GM10248 (cell line): Measurements from ENCODE around the gene TRIP4.
A peak's percentile ranks its signal among the peaks of the same experiment; 100 is the strongest.

Experiments
- CTCF ChIA-PET: fragments of 300-600 bp; sonication (Branson Sonifier 250); formaldehyde crosslinking; extraction: SDS; loops from one replicate; lab custom pipeline; 2021; ENCODE audit warnings: antibody characterized with exemption; lab: Yijun Ruan, JAX
- POLR2A ChIA-PET: fragments of 350-650 bp; sonication (Branson Sonifier 250); formaldehyde crosslinking; extraction: SDS; loops from one replicate; lab custom pipeline; 2020; ENCODE audit warnings: antibody characterized with exemption; lab: Yijun Ruan, JAX
- DNase-seq: peaks from one replicate; pipeline ENCODE4 v3.0.0; 2012; ENCODE audit errors: extremely low spot score
- TF ChIP-seq, protein P1 (sequence below): IDR thresholded peaks from 2 replicates; pipeline ENCODE4 v1.5.1; 2012; ENCODE audit warnings: mild to moderate bottlenecking, low read depth; ENCODE audit errors: extremely low read depth, missing control alignments, control extremely low read depth

Gene TRIP4

DNA sequence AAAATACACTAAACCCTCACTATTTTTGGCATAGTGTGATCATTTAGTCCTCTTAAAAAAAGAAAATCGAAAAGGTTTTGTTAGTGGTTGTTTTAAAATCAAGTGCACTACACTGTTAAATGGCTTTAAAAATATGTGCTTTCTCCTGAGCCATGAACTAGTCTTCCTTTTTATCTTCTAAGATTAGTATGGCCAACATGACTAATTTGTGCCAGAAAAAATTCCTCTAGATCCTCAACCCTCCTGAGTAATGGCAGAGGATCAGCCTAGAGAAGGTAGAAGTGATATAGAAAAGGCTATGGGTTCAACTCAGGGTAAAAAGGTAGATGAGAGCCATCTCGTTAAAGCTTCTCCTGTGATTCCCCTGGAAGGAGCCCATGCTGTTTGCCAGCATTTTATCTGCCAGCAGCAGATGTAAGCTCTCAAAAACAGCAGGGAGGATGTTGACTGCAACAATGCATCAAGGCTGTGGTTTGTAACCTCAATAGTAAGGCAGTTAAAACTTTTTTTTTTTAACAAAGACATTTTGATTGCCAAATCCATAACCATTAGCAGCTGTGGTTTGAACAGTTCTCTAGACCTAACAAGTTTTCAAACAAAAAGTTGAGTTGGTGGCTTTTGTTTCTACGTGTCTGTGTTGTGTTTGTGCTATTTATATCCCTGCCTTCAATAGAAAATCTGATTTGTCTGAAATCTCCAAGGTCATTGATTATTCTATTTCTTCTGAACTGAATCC, 42.5 kb downstream of the TRIP4 start:
- peak; percentile 22 for DNase-seq
- CTCF ChIA-PET: interaction anchor here (1.3 to 1.6 kb wide), 2 partner anchors 18 to 256 kb away, joined by 3 to 4 read pairs; no protein-coding TSS in a partner anchor
- POLR2A ChIA-PET: no interaction called here
- TF ChIP-seq, protein P1, sequence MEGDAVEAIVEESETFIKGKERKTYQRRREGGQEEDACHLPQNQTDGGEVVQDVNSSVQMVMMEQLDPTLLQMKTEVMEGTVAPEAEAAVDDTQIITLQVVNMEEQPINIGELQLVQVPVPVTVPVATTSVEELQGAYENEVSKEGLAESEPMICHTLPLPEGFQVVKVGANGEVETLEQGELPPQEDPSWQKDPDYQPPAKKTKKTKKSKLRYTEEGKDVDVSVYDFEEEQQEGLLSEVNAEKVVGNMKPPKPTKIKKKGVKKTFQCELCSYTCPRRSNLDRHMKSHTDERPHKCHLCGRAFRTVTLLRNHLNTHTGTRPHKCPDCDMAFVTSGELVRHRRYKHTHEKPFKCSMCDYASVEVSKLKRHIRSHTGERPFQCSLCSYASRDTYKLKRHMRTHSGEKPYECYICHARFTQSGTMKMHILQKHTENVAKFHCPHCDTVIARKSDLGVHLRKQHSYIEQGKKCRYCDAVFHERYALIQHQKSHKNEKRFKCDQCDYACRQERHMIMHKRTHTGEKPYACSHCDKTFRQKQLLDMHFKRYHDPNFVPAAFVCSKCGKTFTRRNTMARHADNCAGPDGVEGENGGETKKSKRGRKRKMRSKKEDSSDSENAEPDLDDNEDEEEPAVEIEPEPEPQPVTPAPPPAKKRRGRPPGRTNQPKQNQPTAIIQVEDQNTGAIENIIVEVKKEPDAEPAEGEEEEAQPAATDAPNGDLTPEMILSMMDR: no peak

DNA sequence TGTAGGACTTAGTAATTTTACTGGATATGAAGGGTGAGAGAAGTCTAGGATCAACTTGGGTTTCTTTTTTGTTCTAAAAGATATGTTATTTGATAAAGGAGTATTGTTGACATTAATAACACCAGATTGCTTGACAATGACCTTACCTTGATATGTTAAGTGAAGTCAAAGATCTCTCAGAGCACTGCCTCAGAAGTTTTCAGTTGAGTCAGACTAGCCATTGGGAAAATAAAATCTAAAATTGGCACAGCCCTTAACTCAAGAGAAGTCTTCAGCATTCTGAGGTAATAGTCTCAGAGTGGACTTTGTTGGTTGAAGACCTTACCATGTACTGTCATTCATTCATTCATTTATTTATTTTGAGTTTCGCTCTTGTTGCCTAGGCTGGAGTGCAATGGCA, 50.3 kb downstream of the TRIP4 start:
- POLR2A ChIA-PET: no interaction called here
- TF ChIP-seq, protein P1: no peak
- no peak for DNase-seq
- CTCF ChIA-PET: no interaction called here

DNA sequence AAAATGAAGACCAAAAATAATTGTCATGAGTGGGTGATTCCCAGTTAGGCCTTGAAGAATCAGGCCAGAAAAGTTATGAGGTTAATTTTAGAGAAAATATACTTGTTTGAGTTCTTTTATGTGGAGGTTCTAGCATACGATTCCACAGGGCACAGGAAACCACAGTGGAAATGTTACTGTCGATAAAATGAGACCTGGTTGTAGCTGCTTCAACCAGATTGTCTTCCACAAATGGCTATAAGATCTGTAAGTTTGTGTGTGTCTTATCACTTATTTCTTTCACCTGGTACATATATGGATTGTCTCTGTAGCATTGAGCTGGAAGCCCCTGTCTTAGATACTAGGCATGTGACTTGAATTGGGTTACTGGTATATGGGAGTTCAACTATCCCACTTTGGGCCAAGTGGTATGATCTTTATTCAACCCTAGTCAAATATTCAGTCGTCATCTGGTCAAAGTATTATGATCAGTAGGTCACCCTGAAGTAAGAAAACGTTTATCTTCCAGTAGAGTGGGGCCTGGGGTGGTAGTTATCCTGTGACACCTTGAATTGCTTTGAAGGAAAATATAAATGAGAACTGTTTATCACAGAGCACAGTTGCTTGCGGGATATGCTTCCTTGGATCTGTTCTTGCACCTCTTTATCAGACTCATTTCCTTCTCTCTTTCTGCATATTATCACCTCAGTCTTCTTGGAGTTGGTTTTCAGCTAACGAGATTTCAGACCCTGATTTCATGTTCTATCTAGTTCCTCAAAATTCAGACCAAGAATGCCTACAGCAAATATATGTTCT, 51.2 kb downstream of the TRIP4 start:
- TF ChIP-seq, protein P1: no peak
- ChIA-PET CTCF (no interaction called here), POLR2A (no interaction called here)
- no peak for DNase-seq

DNA sequence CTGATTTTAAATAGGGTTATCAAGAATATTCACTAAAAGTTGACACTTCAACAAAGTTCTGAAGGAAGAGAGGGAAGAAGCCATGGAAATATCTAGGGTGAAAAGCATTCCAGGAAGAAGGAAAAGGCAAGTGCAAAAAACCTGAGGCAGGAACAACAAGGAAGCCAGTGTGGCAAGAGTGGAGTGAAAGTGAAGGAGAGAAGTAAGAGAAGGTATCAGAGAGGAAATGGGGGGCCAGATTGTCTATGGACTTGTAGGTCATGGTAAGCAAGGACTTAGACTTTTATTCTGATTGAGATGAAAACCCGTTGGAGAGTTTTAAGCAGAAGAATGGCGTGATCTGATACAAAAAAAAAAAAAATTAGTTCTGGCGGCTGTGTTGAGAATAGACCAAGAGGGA, 54.2 kb downstream of the TRIP4 start:
- CTCF ChIA-PET: no interaction called here
- TF ChIP-seq, protein P1: no peak

DNA sequence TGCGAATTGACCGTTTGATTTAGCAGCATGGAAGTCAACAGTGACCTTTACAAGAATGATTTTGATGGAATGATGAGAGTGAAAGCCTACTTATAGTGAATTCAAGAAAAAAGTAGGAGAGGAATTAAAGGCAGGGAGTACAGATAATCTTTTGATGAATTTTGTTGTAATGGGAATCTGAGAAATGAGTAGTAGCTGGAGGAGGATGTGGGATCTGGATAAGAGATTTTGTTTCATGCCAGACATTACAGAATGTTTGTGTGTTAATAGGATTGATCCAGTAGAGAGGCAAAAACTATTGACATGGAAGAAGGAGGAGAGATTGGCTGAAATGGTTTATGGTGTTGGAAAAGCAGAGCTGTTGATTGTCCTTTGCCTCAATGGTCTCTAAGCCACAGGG, 55.4 kb downstream of the TRIP4 start:
- CTCF ChIA-PET: no interaction called here
- POLR2A ChIA-PET: no interaction called here
- no peak for DNase-seq
- TF ChIP-seq, protein P1: no peak

More for the DNA sequence above, 54.2 kb downstream of the TRIP4 start:
- DNase-seq: no peak
- POLR2A ChIA-PET: no interaction called here

DNA sequence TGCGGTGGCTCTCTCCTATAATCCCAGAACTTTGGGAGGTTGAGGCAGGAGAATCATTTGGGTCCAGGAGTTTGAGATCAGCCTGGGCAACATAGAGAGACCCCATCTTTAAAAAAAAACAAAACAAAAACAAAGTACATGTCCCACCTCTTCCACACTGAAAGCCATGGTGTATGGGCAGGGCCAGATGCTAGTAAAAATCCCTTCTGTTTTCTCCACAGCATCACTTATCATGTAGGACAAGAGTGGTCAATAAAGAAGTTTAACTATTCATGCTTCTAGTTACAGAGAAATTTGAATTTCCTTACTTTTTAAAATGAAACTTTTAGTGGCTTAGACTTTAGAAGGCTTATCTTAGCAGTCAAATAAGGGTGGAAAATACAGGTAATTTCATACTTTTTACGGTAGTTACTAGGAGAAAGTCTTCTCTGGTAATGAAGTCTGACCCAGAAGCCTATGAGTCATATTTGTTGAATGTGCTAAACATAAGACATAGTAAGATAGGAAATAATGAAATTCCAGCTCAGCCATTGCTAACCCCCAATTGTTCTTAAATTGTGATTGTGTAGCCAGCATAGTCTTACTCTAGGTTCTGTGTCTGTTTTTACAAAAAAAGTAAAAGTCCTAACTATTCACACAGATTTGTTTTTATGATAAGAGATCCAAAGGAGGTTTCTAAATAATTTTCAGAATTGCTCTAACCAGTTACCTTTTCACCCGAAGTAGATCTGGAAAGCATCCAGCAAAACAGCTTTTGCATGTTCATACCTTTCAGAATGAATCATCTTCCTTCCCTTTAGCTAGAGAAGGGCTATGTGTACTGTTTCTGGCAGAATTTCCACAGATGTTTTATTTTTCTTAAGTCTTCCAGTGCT, 56.3 kb downstream of the TRIP4 start:
- TF ChIP-seq, protein P1: no peak
- DNase-seq: peak; percentile 63
- CTCF ChIA-PET: interaction anchor here (1.0 to 1.2 kb wide), 2 partner anchors 252 to 285 kb away, joined by 3 read pairs; no protein-coding TSS in a partner anchor
- POLR2A ChIA-PET: interaction anchor here (0.6 kb wide), 1 partner anchor 18 kb away, joined by 3 read pairs; no protein-coding TSS in a partner anchor
